Measurements from ENCODE around the gene AMOTL1.

The AMOTL1 gene

GRCh38 chr11:94856443-94856842 lies 88.3 kb downstream of the AMOTL1 start:
- no peaks in the 10 kb centered on the region for H3K27me3 ChIP-seq (ENCODE audit: control insufficient read depth in 1 of 2, insufficient read depth in 2 of 2, low read length in 2 of 2)
- H3K4me3 ChIP-seq (ENCODE audit: low read length in 2 of 2) = no peak overlapping the region
- H3K27ac ChIP-seq (ENCODE audit: low read length) = no peak overlapping the region
- H3K9ac ChIP-seq (ENCODE audit: low read length in 2 of 2) = no peak overlapping the region
- H3K36me3 ChIP-seq (ENCODE audit: control insufficient read depth in 2 of 2, insufficient read depth in 2 of 2, low read length in 2 of 2) = peaks cover 70 to 72% of the 10 kb centered on the region in 2 donors
- no peaks in the 10 kb centered on the region for H3K9me3 ChIP-seq (ENCODE audit: control insufficient read depth in 2 of 2, low read length in 2 of 2)
- no peaks in the 10 kb centered on the region for H3K4me1 ChIP-seq (ENCODE audit: control insufficient read depth, insufficient read depth, low read length)

- Histone ChIP-seq H3K27me3 (ENCODE audit: control insufficient read depth in 1 of 2, insufficient read depth in 2 of 2, low read length in 2 of 2) (no peaks in the 10 kb centered on the region), H3K9ac (ENCODE audit: low read length in 2 of 2) (no peak overlapping the region), H3K4me3 (ENCODE audit: low read length in 2 of 2) (no peak overlapping the region), H3K27ac (ENCODE audit: low read length) (no peak overlapping the region), H3K9me3 (ENCODE audit: control insufficient read depth in 2 of 2, low read length in 2 of 2) (no peaks in the 10 kb centered on the region), H3K36me3 (ENCODE audit: control insufficient read depth in 2 of 2, insufficient read depth in 2 of 2, low read length in 2 of 2) (peaks cover 65 to 70% of the 10 kb centered on the region in 2 donors), H3K4me1 (ENCODE audit: control insufficient read depth, insufficient read depth, low read length) (no peaks in the 10 kb centered on the region)
Observed at GRCh38 chr11:94857337-94857736, 89.2 kb downstream of the AMOTL1 start.

GRCh38 chr11:94858012-94858705 lies 90.0 kb downstream of the AMOTL1 start:
- H3K9ac ChIP-seq (ENCODE audit: low read length in 2 of 2) = no peak overlapping the region
- H3K27me3 ChIP-seq (ENCODE audit: control insufficient read depth in 1 of 2, insufficient read depth in 2 of 2, low read length in 2 of 2) = no peaks in the 10 kb centered on the region
- no peak overlapping the region for H3K27ac ChIP-seq (ENCODE audit: low read length)
- H3K36me3 ChIP-seq (ENCODE audit: control insufficient read depth in 2 of 2, insufficient read depth in 2 of 2, low read length in 2 of 2) = peaks cover 65 to 70% of the 10 kb centered on the region in 2 donors
- no peaks in the 10 kb centered on the region for H3K9me3 ChIP-seq (ENCODE audit: control insufficient read depth in 2 of 2, low read length in 2 of 2)
- no peaks in the 10 kb centered on the region for H3K4me1 ChIP-seq (ENCODE audit: control insufficient read depth, insufficient read depth, low read length)
- no peak overlapping the region for H3K4me3 ChIP-seq (ENCODE audit: low read length in 2 of 2)

- Histone ChIP-seq H3K36me3 (ENCODE audit: control insufficient read depth in 2 of 2, insufficient read depth in 2 of 2, low read length in 2 of 2) (peaks cover 54 to 62% of the 10 kb centered on the region in 2 donors), H3K9me3 (ENCODE audit: control insufficient read depth in 2 of 2, low read length in 2 of 2) (no peaks in the 10 kb centered on the region), H3K4me3 (ENCODE audit: low read length in 2 of 2) (no peak overlapping the region)
Observed at GRCh38 chr11:94860333-94860732, 92.2 kb downstream of the AMOTL1 start.

GRCh38 chr11:94861306-94861845 lies 93.2 kb downstream of the AMOTL1 start:
- Histone ChIP-seq H3K4me3 (ENCODE audit: low read length in 2 of 2) (no peak overlapping the region), H3K36me3 (ENCODE audit: control insufficient read depth in 2 of 2, insufficient read depth in 2 of 2, low read length in 2 of 2) (peaks cover 58 to 61% of the 10 kb centered on the region in 2 donors), H3K27ac (ENCODE audit: low read length) (no peak overlapping the region), H3K9ac (ENCODE audit: low read length in 2 of 2) (no peak overlapping the region), H3K27me3 (ENCODE audit: control insufficient read depth in 1 of 2, insufficient read depth in 2 of 2, low read length in 2 of 2) (no peaks in the 10 kb centered on the region), H3K9me3 (ENCODE audit: control insufficient read depth in 2 of 2, low read length in 2 of 2) (no peaks in the 10 kb centered on the region), H3K4me1 (ENCODE audit: control insufficient read depth, insufficient read depth, low read length) (no peaks in the 10 kb centered on the region)

More at GRCh38 chr11:94860333-94860732, 92.2 kb downstream of the AMOTL1 start:
- H3K27ac ChIP-seq (ENCODE audit: low read length) = no peak overlapping the region
- no peaks in the 10 kb centered on the region for H3K4me1 ChIP-seq (ENCODE audit: control insufficient read depth, insufficient read depth, low read length)
- no peak overlapping the region for H3K9ac ChIP-seq (ENCODE audit: low read length in 2 of 2)
- no peaks in the 10 kb centered on the region for H3K27me3 ChIP-seq (ENCODE audit: control insufficient read depth in 1 of 2, insufficient read depth in 2 of 2, low read length in 2 of 2)

- no peaks in the 10 kb centered on the region for H3K9me3 ChIP-seq (ENCODE audit: control insufficient read depth in 2 of 2, low read length in 2 of 2)
- H3K36me3 ChIP-seq (ENCODE audit: control insufficient read depth in 2 of 2, insufficient read depth in 2 of 2, low read length in 2 of 2) = peaks cover 63 to 67% of the 10 kb centered on the region in 2 donors
Observed at GRCh38 chr11:94862926-94863880, 95.0 kb downstream of the AMOTL1 start.

GRCh38 chr11:94864506-94865045 lies 96.4 kb downstream of the AMOTL1 start:
- no peaks in the 10 kb centered on the region for H3K4me1 ChIP-seq (ENCODE audit: control insufficient read depth, insufficient read depth, low read length)
- no peak overlapping the region for H3K9ac ChIP-seq (ENCODE audit: low read length in 2 of 2)
- no peak overlapping the region for H3K27ac ChIP-seq (ENCODE audit: low read length)
- H3K4me3 ChIP-seq (ENCODE audit: low read length in 2 of 2) = no peak overlapping the region
- H3K36me3 ChIP-seq (ENCODE audit: control insufficient read depth in 2 of 2, insufficient read depth in 2 of 2, low read length in 2 of 2) = peaks cover 63 to 66% of the 10 kb centered on the region in 2 donors
- no peaks in the 10 kb centered on the region for H3K9me3 ChIP-seq (ENCODE audit: control insufficient read depth in 2 of 2, low read length in 2 of 2)
- no peaks in the 10 kb centered on the region for H3K27me3 ChIP-seq (ENCODE audit: control insufficient read depth in 1 of 2, insufficient read depth in 2 of 2, low read length in 2 of 2)

More at GRCh38 chr11:94862926-94863880, 95.0 kb downstream of the AMOTL1 start:
- Histone ChIP-seq H3K4me3 (ENCODE audit: low read length in 2 of 2) (no peak overlapping the region), H3K27ac (ENCODE audit: low read length) (no peak overlapping the region), H3K27me3 (ENCODE audit: control insufficient read depth in 1 of 2, insufficient read depth in 2 of 2, low read length in 2 of 2) (no peaks in the 10 kb centered on the region), H3K9ac (ENCODE audit: low read length in 2 of 2) (no peak overlapping the region), H3K4me1 (ENCODE audit: control insufficient read depth, insufficient read depth, low read length) (no peaks in the 10 kb centered on the region)

- Histone ChIP-seq H3K4me1 (ENCODE audit: control insufficient read depth, insufficient read depth, low read length) (no peaks in the 10 kb centered on the region), H3K9ac (ENCODE audit: low read length in 2 of 2) (no peak overlapping the region), H3K9me3 (ENCODE audit: control insufficient read depth in 2 of 2, low read length in 2 of 2) (no peaks in the 10 kb centered on the region), H3K27ac (ENCODE audit: low read length) (no peak overlapping the region), H3K36me3 (ENCODE audit: control insufficient read depth in 2 of 2, insufficient read depth in 2 of 2, low read length in 2 of 2) (peaks cover 66% of the 10 kb centered on the region in 2 donors), H3K27me3 (ENCODE audit: control insufficient read depth in 1 of 2, insufficient read depth in 2 of 2, low read length in 2 of 2) (no peaks in the 10 kb centered on the region), H3K4me3 (ENCODE audit: low read length in 2 of 2) (no peak overlapping the region)
Observed at GRCh38 chr11:94866231-94866822, 98.2 kb downstream of the AMOTL1 start.

GRCh38 chr11:94866936-94867795 lies 99.0 kb downstream of the AMOTL1 start:
- Histone ChIP-seq H3K36me3 (ENCODE audit: control insufficient read depth in 2 of 2, insufficient read depth in 2 of 2, low read length in 2 of 2) (peaks cover 71 to 72% of the 10 kb centered on the region in 2 donors), H3K4me1 (ENCODE audit: control insufficient read depth, insufficient read depth, low read length) (no peaks in the 10 kb centered on the region), H3K27me3 (ENCODE audit: control insufficient read depth in 1 of 2, insufficient read depth in 2 of 2, low read length in 2 of 2) (no peaks in the 10 kb centered on the region), H3K27ac (ENCODE audit: low read length) (no peak overlapping the region), H3K4me3 (ENCODE audit: low read length in 2 of 2) (no peak overlapping the region), H3K9me3 (ENCODE audit: control insufficient read depth in 2 of 2, low read length in 2 of 2) (no peaks in the 10 kb centered on the region), H3K9ac (ENCODE audit: low read length in 2 of 2) (no peak overlapping the region)
